SU-DHL-6 (cell line): Measurements from ENCODE around the gene NEK4.

Source experiments
- H2AFZ ChIP-seq: fragments of 200-600 bp; sonication (generic); 2 replicates; pipeline ENCODE4 v1.6.1; 2014; ENCODE audit warnings: low read depth, mild to moderate bottlenecking, moderate library complexity, mixed read lengths, antibody characterized with exemption, low read length; ENCODE audit not compliant: severe bottlenecking
- H3F3A ChIP-seq: fragments of 200-600 bp; shearing (Covaris generic); 2 replicates; pipeline ENCODE4 v1.6.0; 2016; ENCODE audit warnings: antibody characterized with exemption, mild to moderate bottlenecking; ENCODE audit not compliant: insufficient read depth
- H3K27ac ChIP-seq: fragments of 200-600 bp; sonication (generic); 2 replicates; pipeline ENCODE4 v1.5.1; 2016; ENCODE audit warnings: low read depth, mild to moderate bottlenecking, low read length, moderate library complexity, mixed read lengths
- H3K27me3 ChIP-seq: fragments of 200-600 bp; sonication (generic), shearing (Covaris generic); 2 replicates; pipeline ENCODE4 v1.6.0; 2014; ENCODE audit warnings: mild to moderate bottlenecking, low read length
- H3K36me3 ChIP-seq: fragments of 200-600 bp; sonication (generic); 2 replicates; pipeline ENCODE4 v1.6.1; 2014; ENCODE audit warnings: mild to moderate bottlenecking, low read length, mixed read lengths
- H3K4me2 ChIP-seq: fragments of 300-600, 200-600 bp; shearing (Covaris generic), sonication (generic); 2 replicates; pipeline ENCODE4 v1.6.0; 2014; ENCODE audit warnings: low read length, low read depth, mild to moderate bottlenecking; ENCODE audit not compliant: poor library complexity, severe bottlenecking
- H3K4me3 ChIP-seq: fragments of 200-600 bp; sonication (generic); 2 replicates; pipeline ENCODE4 v1.5.1; 2014; ENCODE audit warnings: antibody characterized with exemption, low read length, mild to moderate bottlenecking, mixed read lengths; ENCODE audit not compliant: insufficient read depth, poor library complexity, severe bottlenecking
- H3K79me2 ChIP-seq: fragments of 200-600 bp; sonication (generic); 2 replicates; pipeline ENCODE4 v1.6.1; 2014; ENCODE audit warnings: mild to moderate bottlenecking, low read length, moderate library complexity; ENCODE audit not compliant: insufficient read depth
- H3K9ac ChIP-seq: fragments of 200-600 bp; sonication (generic); 2 replicates; pipeline ENCODE4 v1.7.0; 2014; ENCODE audit warnings: mild to moderate bottlenecking, low read length
- H3K9me2 ChIP-seq: fragments of 200-600 bp; sonication (generic); replicated peaks from 2 replicates; pipeline ENCODE4 v1.6.1; 2014; ENCODE audit warnings: low read length; ENCODE audit not compliant: insufficient read depth
- H3K9me3 ChIP-seq: fragments of 200-600 bp; sonication (generic); 2 replicates; pipeline ENCODE4 v1.6.1; 2014; ENCODE audit warnings: low read length, mixed read lengths; ENCODE audit not compliant: insufficient read depth
- H4K20me1 ChIP-seq: fragments of 200-600 bp; sonication (generic); 2 replicates; pipeline ENCODE4 v1.6.1; 2014; ENCODE audit warnings: low read depth, mild to moderate bottlenecking, antibody characterized with exemption, low read length, moderate library complexity, mixed read lengths
- CTCF ChIP-seq: fragments of 200-600 bp; sonication (generic); IDR thresholded peaks from one replicate; pipeline ENCODE4 v1.5.1; 2017; ENCODE audit warnings: antibody characterized with exemption, mild to moderate bottlenecking, low read length, moderate library complexity; ENCODE audit not compliant: insufficient read depth, poor library complexity, severe bottlenecking
- EZH2phosphoT487 ChIP-seq: fragments of 200-600 bp; sonication (generic), shearing (Covaris generic); conservative IDR thresholded peaks from 2 replicates; pipeline ENCODE4 v1.6.1; 2018; ENCODE audit warnings: mild to moderate bottlenecking, antibody characterized with exemption, low read length, moderate library complexity, mixed read lengths

NEK4 gene

GRCh38 chr3:52773361-52774065, 2.8 kb upstream of the NEK4 start:
- Histone ChIP-seq H4K20me1 (no peaks in the 10 kb centered on the region), H3K36me3 (no peaks in the 10 kb centered on the region), H3K9me3 (no peaks in the 10 kb centered on the region), H3K27me3 (no peaks in the 10 kb centered on the region), H3K79me2 (no peaks in the 10 kb centered on the region), H3K27ac (no peak overlapping the region), H2AFZ (no peak overlapping the region), H3K4me3 (no peak overlapping the region), H3K9me2 (no peaks in the 10 kb centered on the region), H3F3A (no peaks in the 10 kb centered on the region; the same call in 1 of the 2 replicates), H3K9ac (no peak overlapping the region), H3K4me2 (no peak overlapping the region)
- TF ChIP-seq CTCF (no peak), EZH2phosphoT487 (no peak)

- Histone ChIP-seq H3K9me2 (no peaks in the 10 kb centered on the region), H3K9me3 (no peaks in the 10 kb centered on the region), H3K79me2 (no peaks in the 10 kb centered on the region), H3K4me3 (no peak overlapping the region), H3K4me2 (peak overlapping the region; percentile 93), H3K27me3 (no peaks in the 10 kb centered on the region), H3K9ac (peak overlapping the region; percentile 66; the same call in 1 of the 2 replicates), H4K20me1 (no peaks in the 10 kb centered on the region), H3F3A (no peaks in the 10 kb centered on the region; the same call in 1 of the 2 replicates), H3K27ac (no peak overlapping the region), H2AFZ (peak overlapping the region; percentile 95), H3K36me3 (no peaks in the 10 kb centered on the region)
- no peak for TF ChIP-seq CTCF
- TF ChIP-seq EZH2phosphoT487: no peak
Observed at GRCh38 chr3:52771702-52772101, 962 bp upstream of the NEK4 start.

DNA sequence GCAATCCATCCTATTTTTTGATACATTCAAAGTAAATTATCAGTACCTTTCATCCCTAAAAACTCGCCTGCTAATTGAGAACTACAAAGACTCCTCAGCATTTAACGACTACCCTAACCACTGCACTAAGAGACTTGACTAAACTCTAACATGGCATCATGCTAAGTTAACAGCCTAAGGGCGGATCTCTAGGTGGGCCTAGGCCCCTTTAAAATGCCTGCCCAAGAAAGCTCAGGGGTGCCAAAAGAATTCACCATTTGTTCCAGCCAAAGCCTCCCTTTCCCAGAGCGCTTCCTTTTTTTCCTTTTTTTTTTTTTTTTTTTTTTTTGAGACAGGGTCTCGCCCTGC, 568 bp upstream of the NEK4 start:
- Histone ChIP-seq H3K9me2 (no peaks in the 10 kb centered on the region), H4K20me1 (no peaks in the 10 kb centered on the region), H3K9me3 (no peaks in the 10 kb centered on the region), H3K4me3 (peak overlapping the region; percentile 84), H2AFZ (peak overlapping the region; percentile 95), H3K27me3 (no peaks in the 10 kb centered on the region), H3F3A (no peaks in the 10 kb centered on the region; the same call in 1 of the 2 replicates), H3K79me2 (no peaks in the 10 kb centered on the region), H3K36me3 (no peaks in the 10 kb centered on the region), H3K27ac (peak overlapping the region; percentile 38; the same call in 1 of the 2 replicates), H3K4me2 (peak overlapping the region; percentile 93), H3K9ac (peak overlapping the region; percentile 66)
- no peak for TF ChIP-seq EZH2phosphoT487
- TF ChIP-seq CTCF: no peak
